ENCODE results near the gene RWDD1. TPM values are rescaled to one million over a fixed set of nuclear protein-coding genes. Genes with fewer than 3 reads are reported as not detected.

The RWDD1 gene
- total RNA-seq, 4 donors from 2014 or later = 28.2 to 44.7 (median 40.2) TPM

DNA sequence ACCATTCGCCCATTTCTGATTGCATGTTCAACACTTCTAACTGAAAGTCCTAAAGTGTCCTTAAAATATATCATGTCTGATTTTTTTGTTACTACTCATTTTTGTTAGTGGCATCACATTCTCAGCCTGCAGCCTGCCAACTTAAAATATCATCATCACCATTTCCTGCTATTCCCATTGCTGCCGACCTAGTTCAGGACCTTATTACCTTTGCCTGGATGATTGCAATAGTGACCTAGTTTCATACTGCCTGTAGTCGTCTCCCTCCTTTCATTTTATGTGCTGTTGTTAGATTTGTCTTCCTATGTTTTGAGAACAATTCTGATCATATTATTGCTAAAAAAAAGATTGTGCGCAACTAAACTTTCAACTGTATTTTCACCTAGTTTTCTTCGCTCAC is 6.2 kb downstream of the RWDD1 start:
- ATAC-seq (ENCODE audit: low FRiP score) = no peak
- no peak for TF ChIP-seq CTCF (IDR thresholded peaks at IDR 0.05)

DNA sequence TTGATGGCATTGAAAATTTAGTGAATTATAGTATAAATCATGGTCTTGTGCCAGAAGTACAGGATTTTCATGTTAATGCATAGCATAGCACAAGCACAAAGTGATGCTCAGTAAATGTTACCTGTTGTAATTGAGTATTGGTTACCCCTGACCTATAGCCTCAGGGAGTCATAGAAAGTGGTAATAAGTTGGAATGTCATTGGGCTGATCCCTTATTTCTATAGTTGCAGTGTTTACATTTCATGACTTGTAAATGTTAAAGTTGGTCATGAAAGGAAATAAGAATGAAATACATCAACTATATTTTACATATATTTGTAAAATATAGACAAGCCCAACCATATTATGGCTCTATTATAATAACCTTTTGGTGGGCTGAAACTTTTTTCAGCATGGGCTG is 7.0 kb downstream of the RWDD1 start:
- no peak for TF ChIP-seq CTCF (IDR thresholded peaks at IDR 0.05)
- ATAC-seq (ENCODE audit: low FRiP score) (no peak), DNase-seq (ENCODE audit: low spot score) (no peak)

More for the DNA sequence above, 6.2 kb downstream of the RWDD1 start:
- DNase-seq (ENCODE audit: low spot score) = no peak

DNA sequence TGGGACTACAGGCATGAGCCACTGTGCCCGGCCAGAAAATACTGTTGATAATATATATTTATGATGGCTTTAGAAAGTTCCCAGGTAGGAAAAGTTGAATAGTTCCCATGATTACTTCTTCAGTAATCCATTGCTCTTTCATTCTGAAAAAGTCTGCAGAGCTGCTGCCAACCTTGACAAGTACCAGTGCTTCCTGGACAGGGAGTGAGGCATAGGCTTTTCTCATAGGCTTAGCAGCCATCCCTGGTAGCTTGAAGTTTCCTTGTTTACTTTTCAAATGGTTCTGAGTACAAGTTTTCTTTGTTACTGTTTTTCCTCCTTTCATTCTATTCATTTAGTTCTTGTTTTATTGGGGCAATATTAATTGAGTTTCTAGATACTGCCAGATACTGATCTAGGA is 7.8 kb downstream of the RWDD1 start:
- no peak for ATAC-seq (ENCODE audit: low FRiP score)
- DNase-seq (ENCODE audit: low spot score) = no peak
- no peak for TF ChIP-seq CTCF (IDR thresholded peaks at IDR 0.05)

GRCh38 chr6:116580198-116580597 is 8.9 kb downstream of the RWDD1 start:
- TF ChIP-seq CTCF (IDR thresholded peaks at IDR 0.05) = no peak
- no peak for ATAC-seq (ENCODE audit: low FRiP score)

DNA sequence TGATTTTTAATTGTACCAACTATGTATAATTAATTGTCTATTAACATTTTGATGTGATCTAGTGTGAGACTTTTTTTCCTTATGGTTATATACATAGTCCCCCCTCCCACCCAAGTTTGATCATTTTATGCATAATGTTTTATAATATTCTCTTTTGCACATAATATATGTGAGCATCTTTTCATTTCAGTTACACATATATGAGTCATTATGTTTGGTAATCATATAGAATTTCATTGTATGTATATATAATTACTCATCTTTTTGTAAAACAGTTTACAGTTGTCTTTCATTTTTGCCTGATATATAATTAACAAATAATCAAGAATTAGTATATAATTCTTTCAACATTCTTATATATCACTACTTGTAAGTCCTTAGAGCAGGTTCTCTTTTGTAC is 15.0 kb downstream of the RWDD1 start:
- no peak for TF ChIP-seq CTCF (IDR thresholded peaks at IDR 0.05)
- DNase-seq (ENCODE audit: low spot score) = no peak
- ATAC-seq (ENCODE audit: low FRiP score) = no peak

More at GRCh38 chr6:116580198-116580597, 8.9 kb downstream of the RWDD1 start:
- DNase-seq (ENCODE audit: low spot score) = no peak

DNA sequence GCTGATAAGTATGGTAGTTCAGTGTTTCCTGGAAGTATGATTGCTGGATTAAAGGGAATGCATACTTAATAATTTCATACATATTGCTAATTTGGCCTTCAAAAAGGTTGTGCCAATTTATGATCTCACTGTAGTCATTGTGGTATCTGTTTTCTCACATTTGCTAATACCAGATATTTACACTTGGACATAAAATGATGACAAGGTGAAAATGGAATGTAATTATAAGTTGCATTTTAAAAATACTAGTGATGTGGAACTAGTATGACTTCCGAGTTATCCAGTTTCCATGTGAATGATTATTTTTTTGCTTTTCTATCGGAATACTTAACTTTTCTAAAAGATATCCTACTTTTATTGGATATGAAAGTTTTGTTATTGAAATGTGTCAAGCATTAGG is 15.4 kb downstream of the RWDD1 start:
- TF ChIP-seq CTCF (IDR thresholded peaks at IDR 0.05) = no peak
- ATAC-seq (ENCODE audit: low FRiP score) = no peak
- DNase-seq (ENCODE audit: low spot score) = no peak

GRCh38 chr6:116595247-116595646 is 23.9 kb downstream of the RWDD1 start:
- no peak for ATAC-seq (ENCODE audit: low FRiP score)
- DNase-seq (ENCODE audit: low spot score) = no peak
- no peak for TF ChIP-seq CTCF (IDR thresholded peaks at IDR 0.05)

Measured in omental fat pad (tissue), 4 donors.